GM21529 (cell line): ENCODE data around the gene ZNF276.
"Not testable (repeated sequence)": the region's sequence is repeated elsewhere in the genome, so short reads cannot be mapped to it uniquely, and the experiment has no call there.

Experiments used
- ATAC-seq: cut with Tn5 transposase; IDR thresholded peaks from one replicate; pipeline ENCODE4 v1.9.1; 2021; ENCODE audit not compliant: unreplicated experiment

Gene ZNF276

DNA sequence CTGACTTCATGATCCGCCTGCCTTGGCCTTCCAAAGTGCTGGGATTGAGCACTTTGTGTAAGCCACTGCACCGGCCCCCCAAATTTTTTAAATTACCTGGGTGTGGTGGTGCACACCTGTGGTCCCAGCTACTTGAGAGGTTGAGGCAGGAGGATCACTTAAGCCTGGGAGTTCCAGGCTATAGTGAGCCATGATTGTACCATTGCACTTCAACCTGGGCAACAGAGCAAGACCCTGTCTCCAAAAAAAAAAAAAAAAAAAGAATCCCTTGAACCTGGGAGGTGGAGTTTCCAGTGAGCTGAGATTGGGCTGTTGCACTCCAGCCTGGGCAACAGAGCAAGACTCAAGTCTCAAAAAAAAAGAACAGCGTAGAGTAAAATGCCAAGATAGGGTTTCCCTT, 15.2 kb downstream of the ZNF276 start:
- ATAC-seq: no peak

DNA sequence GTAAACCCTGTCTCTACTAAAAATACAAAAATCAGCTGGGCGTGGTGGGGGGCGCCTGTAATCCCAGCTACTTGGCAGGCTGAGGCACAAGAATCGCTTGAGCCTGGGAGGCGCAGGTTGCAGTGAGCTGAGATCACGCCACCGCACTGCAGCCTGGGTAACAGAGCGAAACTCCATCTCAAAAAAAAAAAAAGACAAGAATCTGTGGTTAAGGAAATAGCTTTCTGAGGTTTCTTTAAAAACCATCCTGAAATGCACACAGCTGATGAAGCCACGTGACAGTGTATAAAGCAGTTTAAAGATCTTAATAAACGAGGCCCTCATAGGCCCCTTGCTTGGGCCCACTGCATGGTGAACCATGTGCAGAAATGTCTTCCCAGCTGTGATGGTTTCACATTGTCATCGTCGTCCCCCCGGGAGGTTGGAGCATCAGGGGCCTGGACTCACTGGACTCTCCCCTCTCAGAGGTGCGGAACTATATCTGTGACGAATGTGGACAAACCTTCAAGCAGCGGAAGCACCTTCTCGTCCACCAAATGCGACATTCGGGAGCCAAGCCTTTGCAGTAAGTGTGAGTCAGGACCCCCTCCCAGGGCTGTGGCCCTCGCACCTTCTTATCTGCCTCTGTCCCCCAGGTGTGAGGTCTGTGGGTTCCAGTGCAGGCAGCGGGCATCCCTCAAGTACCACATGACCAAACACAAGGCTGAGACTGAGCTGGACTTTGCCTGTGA, 16.2 kb downstream of the ZNF276 start:
- no peak for ATAC-seq

DNA sequence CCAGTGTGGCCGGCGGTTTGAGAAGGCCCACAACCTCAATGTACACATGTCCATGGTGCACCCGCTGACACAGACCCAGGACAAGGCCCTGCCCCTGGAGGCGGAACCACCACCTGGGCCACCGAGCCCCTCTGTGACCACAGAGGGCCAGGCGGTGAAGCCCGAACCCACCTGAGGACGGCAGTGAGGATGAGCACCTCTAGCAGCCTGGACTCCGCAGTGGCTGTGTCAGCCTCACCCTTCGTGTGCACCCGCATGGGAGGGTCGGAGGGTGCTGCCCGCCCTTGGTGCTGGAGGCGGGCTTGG, 16.7 kb downstream of the ZNF276 start:
- ATAC-seq: no peak

DNA sequence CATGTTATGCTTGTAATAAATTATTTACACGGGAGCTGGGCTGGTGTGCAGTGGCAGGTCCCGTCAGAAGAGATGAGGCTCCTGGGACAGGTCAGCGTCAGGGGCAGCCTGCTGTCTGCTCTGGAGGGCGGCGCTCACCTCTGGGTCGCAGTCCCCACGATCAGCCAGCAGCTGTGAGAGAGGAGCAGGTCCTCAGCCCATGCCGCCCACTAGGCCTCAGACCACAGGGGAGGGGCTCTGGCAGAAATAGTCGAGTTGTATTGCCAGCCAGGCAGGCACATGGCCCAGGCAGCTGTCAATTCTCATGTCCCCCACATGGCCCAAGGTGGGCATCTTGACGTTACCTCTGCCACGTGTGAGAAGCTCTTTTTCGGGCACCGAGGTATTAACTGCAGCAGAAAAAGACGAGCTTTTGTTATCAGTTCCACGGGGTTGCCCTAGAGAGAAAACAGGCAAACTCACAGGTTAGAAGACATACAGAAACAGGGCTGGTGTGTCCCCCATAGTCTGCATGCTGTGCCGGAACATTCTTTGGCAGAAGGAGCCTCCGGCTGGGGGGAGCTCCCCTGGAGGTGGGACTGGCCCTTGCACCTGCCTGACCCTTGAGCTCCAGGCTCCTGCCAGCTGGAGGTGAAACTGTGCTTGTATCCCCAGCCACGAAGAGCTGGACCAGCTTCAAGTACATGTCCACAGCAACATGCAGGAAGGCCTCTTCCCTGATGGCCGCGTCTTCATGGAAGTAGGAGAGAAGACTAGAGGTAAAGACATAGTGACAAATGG, 17.4 kb downstream of the ZNF276 start:
- no peak for ATAC-seq

DNA sequence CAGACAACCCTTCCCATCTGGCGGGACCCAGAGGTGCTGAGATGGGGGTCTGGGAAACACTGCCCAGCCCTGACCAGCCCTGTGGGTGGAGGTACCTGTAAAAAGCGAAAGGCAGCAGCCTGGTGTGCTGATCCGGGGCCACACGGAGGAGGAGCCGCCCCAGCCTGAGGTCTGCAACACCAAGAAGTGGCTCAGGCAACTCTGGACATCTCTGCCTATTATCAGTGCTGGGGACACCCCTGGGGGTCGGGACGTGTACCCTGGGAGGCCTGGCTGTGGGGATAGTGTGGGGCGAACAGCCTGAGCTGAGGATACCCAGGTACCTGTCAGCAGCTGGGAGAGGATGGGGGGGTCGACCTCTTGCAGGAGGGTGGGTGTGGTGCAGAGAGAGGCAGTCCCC, 18.0 kb downstream of the ZNF276 start:
- ATAC-seq: no peak

DNA sequence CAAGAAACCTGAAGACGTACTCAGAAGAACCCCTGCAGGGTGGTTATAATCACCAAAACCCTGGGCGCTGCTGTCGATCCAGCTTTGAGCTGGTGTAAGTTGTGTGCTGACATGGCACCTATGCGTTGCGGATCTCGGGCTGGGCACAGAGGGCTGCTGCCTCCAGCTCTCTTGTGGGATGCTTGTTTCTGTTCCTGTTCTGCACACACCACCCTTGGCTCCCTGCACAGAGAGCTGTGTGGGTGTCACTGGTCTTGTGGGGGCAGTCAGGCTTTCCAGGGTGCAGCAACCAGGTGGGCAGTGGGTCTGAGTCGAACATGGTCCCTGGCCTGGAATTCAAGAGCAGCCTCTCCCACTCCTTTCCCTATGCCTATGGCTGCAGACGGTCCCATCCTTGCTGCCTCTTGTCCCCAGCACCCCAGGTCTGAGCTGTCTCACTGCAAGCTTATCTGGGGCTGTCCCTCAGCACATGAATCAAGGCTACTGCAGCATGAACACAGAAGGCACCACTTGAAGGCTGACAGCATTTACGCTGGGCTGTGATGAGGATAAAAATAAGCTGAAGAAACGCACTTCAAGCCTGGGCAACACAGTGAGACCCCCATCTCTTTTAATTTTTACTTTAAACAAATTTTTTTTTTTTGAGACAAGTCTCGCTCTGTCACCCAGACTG, 20.1 kb downstream of the ZNF276 start:
- ATAC-seq: no peak

DNA sequence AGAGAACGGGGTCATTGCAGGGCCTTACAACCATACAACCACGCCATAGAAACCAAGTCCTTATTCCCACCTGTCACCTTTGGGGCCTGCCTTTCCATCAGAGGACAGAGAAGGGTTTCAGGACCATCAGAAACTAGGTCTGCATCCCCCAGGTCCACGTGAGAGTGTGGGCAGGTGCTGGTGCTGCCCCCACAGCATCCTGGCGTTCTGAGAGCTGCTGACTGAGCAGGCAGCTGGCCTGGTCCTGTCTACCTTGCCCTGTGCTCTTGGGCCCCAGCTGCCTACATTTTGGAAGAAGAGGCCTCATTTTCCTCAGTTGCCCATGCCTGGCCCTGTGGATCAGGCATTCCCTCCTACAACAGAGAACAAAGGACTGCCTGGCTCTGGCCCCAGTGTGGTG, 21.6 kb downstream of the ZNF276 start:
- ATAC-seq: no peak

DNA sequence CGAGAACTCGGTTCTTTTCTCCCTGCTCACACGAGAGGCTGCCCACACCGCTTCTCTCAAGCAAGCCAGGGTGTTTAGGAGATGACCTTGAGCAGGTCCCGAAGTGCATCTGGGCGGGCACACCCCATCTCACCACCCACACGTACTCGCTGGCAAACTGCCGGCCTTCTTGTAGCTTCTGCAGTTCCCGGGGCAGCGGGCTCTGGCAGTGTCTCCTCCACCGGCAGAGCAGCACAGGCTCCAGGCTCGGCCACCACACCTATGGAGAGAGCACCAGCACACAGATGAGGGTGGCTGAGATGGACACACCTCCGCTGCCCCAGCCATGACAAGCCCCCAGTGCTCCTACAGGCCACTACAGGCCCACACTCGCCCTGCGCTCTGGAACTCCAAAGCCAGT, 23.5 kb downstream of the ZNF276 start:
- no peak for ATAC-seq

DNA sequence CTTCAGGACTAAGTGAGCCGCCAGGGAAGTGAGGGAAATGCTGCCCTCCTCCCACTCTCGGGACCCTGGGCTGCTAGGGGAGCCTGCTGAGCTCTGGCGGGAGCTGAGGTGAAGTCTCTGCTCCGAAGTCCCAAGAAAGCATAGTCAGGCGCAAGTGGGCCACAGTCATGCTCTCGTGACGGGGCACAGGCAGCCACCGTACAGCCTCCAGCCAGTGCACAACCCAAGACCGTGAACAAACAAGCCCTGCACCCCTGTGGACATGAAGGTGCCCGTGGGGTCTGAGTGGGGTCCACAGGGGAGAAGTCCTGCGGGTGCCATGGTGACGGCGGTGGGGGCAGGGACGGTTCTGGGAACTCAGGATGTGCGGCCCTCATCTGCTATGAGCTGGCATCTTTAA, 24.7 kb downstream of the ZNF276 start:
- ATAC-seq: no peak

DNA sequence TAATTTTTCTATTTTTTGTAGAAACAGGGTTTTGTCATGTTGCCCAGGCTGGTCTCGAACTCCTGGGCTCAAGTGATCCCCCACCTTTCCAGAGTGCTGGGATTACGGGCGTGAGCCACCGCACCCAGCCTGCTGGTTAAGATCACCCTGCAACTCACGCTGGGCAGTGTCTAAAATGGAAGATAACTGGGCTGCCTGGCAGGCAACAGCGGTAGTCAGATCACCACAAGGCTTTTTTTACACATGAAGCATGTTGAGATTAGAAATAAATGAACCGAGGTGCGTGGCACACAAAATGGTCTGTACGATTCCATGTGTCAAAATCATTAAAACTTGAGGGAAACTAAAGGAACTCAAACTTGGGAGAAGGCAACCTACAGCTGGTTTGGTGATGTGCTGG, 26.7 kb downstream of the ZNF276 start:
- ATAC-seq: no peak

DNA sequence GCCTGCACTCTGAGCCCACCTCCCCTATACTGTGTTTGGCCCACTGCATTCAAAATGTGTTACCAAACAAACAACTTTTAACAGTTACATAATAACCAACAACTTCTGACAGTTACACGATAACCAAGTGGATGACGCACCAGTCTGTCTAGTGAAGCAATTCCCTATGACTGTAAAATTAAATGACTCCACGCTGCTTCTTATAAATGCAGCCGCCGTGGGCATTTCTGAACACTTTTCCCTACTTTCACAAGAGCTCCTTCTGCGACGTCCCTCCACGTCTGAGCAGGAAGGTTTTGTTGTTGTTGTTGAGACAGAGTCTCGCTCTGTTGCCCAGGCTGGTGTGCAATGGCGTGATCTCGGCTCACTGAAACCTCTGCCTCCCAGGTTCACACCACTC, 27.6 kb downstream of the ZNF276 start:
- ATAC-seq: no peak

DNA sequence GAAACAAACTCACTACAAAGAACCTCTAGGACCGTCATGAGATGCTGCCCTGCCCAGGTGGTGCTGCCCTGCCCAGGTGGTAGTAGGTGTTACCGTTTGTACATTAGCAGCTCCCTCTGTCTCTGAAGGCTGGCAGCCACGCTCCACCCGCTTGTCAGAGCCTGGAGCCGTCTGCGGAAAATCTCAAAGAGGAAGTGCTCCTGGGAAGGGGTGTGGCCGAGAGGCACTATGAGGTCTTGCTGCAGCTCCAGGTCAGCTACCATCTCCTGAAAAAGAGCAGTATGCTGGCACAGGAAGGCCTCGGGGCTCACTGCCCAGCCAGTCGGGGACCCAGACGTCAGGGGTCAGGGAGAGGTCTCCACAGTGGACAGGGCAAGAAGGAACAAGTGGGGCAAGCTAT, 28.3 kb downstream of the ZNF276 start:
- no peak for ATAC-seq

DNA sequence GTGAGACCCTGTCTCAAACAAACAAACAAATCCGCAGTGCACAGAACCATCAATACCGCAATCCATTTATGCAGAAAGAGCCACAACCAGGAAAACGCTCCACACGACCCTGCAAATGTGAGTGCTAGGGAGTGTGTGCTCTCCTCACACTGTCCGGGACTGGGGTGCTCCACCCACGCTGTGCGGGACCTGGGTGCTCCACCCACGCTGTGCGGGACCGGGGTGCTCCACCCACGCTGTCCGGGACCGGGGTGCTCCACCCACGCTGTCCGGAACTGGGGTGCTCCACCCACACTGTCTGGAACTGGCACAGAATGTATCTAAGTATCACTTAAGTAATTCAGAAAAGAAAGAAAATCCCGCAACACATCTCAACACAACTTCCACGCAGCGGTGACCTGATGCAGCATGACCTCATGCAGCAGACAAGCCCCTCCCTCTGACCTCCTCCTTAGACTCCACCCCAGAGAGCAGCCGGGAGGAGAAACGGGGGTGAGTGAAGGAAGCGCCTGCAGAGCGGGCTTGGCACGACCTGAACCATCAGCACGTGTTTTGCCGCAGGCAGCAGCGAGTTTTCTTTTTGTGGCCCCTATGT, 38.5 kb downstream of the ZNF276 start:
- ATAC-seq: no peak

DNA sequence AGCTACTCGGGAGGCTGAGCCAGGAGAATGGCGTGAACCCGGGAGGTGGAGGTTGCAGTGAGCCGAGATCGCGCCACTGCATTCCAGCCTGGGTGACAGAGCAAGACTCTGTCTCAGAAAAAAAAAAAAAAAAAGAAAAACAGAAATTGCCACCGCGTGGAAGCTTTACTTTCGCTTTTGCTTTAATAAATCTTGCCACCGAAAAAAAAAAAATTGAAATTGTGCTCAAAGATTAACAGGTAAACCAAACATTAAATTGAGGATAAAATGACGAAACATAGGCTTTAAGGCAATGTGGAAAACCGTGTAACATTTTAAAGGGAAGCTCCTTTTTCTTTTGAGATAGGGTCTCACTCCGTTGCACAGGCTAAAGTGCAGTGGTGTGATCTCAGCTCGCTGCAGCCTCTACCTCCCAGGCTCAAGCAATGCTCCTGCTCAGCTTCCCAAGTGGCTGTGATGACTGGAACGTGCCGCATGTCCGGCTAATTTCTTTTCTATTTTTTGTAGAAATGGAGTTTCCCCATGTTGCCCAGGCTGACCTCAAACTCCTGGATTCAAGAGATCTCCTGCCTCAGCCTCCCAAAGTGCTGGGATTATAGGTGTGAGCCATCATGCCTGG, 40.1 kb downstream of the ZNF276 start:
- no peak for ATAC-seq

DNA sequence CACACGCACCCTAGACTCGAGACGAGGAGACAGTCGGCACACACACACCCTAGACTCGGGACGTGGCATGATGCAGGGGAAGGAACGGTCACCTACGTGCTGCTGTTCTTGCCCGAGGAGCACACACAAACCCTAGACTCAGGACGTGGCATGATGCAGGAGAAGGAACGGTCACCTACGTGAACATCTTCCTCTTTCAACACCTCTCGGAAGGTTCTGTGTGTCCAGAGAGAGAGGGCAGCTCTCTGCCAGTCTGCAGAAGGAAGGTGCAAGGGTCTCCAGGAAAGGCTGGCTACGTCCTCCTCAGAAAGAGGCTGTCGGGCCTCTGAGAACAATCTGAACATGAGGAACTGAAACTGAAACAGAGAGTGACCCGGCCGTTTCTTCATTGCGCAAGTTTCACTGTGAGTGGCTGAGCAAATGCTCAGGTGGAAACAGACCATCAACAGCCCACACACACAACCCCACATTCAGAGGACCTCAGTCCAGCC, 43.4 kb downstream of the ZNF276 start:
- ATAC-seq: peak; percentile 93

DNA sequence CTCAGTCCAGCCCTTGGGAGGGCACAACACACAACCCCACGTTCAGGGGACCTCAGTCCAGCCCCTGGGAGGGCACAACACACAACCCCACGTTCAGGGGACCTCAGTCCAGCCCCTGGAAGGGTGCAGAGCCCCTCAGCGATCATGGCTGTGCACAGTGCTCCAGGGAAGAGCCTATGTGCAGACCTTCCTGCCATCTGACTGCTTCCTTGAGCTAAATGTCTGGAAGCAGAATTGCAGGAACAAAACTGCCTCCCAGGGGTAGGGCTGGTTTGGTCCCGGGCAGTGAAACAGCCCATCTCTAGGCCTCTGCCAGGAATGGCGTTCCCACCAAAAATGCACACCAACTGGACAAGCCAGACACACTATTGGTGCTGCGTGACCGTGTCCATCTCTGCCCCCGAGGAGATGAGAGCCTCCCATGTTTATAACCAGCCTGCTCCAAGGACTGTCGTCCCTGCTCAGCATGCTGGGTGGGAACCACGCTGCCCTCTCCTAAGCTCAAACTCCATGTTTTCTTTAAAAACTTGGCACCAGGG, 44.0 kb downstream of the ZNF276 start:
- peak; percentile 1 for ATAC-seq

DNA sequence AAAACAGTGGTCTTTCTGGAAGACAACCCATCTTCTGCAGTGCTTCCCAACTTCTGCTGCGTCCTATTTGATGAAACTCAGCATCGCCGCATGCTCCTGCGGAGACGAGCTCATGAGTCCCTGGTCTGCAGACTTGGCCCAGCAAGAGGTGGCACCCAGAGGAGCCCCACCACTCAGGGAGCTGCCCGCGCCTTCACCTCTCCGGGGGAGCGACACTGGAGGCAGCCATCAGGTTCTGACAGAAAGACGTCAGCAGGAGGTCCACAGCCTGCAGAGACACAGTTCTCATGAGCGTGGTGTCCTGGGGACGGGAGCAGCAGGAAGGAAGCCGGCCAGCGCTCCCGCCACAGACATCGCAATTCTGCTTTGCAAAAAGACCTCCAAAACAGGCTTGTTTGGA, 49.0 kb downstream of the ZNF276 start:
- no peak for ATAC-seq

DNA sequence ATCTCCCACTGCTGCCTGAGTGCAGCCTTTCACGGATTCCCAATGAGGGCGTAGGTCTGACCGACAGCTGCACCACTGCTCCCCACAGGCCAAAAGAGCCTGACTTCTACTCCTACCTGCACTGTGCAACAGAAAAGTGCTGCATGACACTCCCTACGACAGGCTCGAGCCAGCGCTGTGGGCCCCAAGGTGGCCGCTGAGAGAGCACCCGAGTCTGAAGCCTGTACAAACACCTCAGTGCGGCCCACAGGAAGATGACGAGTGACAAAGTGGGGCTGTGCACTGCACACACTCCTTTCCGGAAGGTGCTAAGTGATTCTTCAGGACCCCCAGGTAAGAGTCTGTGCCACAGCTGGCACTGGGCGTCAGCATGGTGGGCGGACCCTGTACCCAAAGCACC, 53.9 kb downstream of the ZNF276 start:
- no peak for ATAC-seq

DNA sequence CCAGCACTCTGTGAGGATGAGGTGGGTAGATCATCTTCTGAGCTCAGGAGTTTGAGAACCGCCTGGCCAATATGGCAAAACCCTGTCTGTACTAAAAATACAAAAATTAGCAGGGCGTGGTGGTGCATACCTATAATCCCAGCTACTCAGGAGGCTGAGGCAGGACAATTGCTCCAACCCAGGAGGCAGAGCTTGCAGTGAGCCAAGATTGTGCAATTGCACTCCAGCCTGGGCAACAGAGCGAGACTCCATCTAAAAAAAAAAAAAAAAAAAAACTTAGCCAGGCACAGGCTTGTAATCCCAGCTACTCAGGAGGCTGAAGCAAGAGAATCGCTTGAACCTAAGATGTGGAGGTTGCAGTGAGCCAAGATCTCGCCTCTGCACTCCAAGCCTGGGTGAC, 56.9 kb downstream of the ZNF276 start:
- not testable (repeated sequence) for ATAC-seq

DNA sequence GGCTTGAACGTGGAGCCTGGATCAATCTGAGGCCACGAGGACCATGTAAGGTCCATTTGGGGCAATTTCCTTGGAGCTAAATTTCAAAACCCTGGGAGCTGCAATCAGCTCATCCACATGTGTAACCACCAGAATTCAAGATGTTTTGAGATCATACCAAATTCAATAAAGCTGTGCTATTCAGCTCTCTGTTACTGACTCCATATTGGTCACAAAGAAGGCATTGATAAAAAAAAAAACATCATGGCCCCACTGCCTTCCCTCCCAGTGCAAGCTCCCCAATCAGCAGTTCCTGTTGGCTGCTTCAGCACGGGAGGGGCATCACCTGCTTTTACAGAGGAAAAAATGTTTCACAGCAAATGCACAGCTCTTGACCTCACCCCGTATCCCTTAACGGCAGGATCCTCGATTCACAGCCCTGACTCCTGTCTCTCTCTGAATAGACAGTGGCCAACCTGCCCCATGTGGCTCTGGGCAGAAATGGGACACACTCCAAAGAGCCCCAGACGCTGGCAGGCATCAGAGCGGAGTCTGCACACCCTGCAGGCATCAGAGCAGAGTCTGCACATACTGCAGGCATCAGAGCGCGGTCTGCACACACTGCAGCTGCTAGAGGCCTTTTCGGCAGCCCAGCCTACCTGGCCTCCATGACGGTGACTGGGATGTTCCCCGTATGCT, 58.0 kb downstream of the ZNF276 start:
- no peak for ATAC-seq
